Caco-2 (cell line): ENCODE data around the gene PAPPA2. TPM values are rescaled to one million over a fixed set of nuclear protein-coding genes. Genes with fewer than 3 reads are reported as not detected.

Experiments
- BruUV-seq: library from RNA; stranded (reverse); fragments of 400-500 nt; replicated peaks from 2 replicates; lab custom pipeline; 2021; lab: Mats Ljungman, UMichigan
- CTCF ChIA-PET: fragments of 300-600 bp; sonication (Branson Sonifier 250); formaldehyde crosslinking; loops from one replicate; lab custom pipeline; 2022; ENCODE audit warnings: antibody characterized with exemption; lab: Charles Lee
- POLR2A ChIA-PET: fragments of 300-600 bp; sonication (Branson Sonifier 250); formaldehyde crosslinking; loops from one replicate; lab custom pipeline; 2022; ENCODE audit warnings: antibody characterized with exemption; lab: Charles Lee
- DNase-seq, 2 experiments: peaks; one replicate each; pipeline versions ENCODE4 v3.0.0 to v3.0.0-alpha.2; 2020 to 2022
- H3K27me3 ChIP-seq: replicated peaks from 2 replicates; pipeline ENCODE4 v1.6.0; 2011; ENCODE audit warnings: low read length; ENCODE audit not compliant: control insufficient read depth, insufficient read depth
- H3K36me3 ChIP-seq: 2 replicates; pipeline ENCODE4 v1.5.1; 2011; ENCODE audit warnings: low read length; ENCODE audit not compliant: control insufficient read depth, insufficient read depth
- H3K4me1 ChIP-seq: fragments of 250-450 bp; sonication (Bioruptor Pico); 2 replicates; pipeline ENCODE4 v1.5.1; 2020; ENCODE audit warnings: mild to moderate bottlenecking
- H3K4me3 ChIP-seq: 2 replicates; pipeline ENCODE4 v1.5.1; 2011; ENCODE audit warnings: low read depth, mild to moderate bottlenecking, control low read depth, low read length
- H3K9me3 ChIP-seq: fragments of 250-450 bp; sonication (Bioruptor Pico); 2 replicates; pipeline ENCODE4 v1.5.1; 2020; ENCODE audit warnings: mild to moderate bottlenecking, moderate library complexity
- H3K27ac Mint-ChIP-seq: one replicate; pipeline ENCODE4 v1.8.0; 2022; ENCODE audit warnings: mixed read lengths; ENCODE audit not compliant: unreplicated experiment
- H3K27me3 Mint-ChIP-seq: one replicate; pipeline ENCODE4 v1.8.0; 2022; ENCODE audit warnings: mixed read lengths; ENCODE audit not compliant: insufficient read depth, unreplicated experiment
- H3K36me3 Mint-ChIP-seq: one replicate; pipeline ENCODE4 v1.8.0; 2022; ENCODE audit warnings: mild to moderate bottlenecking, mixed read lengths; ENCODE audit not compliant: insufficient read depth, unreplicated experiment
- H3K4me1 Mint-ChIP-seq: one replicate; pipeline ENCODE4 v1.8.0; 2022; ENCODE audit warnings: low read depth, mixed read lengths; ENCODE audit not compliant: unreplicated experiment
- H3K4me3 Mint-ChIP-seq: one replicate; pipeline ENCODE4 v1.8.0; 2022; ENCODE audit warnings: mild to moderate bottlenecking, moderate library complexity, mixed read lengths; ENCODE audit not compliant: unreplicated experiment
- H3K9me3 Mint-ChIP-seq: one replicate; pipeline ENCODE4 v1.8.0; 2022; ENCODE audit warnings: mixed read lengths; ENCODE audit not compliant: unreplicated experiment
- intact Hi-C: fragments of 100-400 bp; cut with micrococcal nuclease; formaldehyde crosslinking; loops from one replicate; pipeline ENCODE4 v1.10.0; 2022; ENCODE audit not compliant: unreplicated experiment
- total RNA-seq: library from RNA; stranded (reverse); gene quantifications from 2 replicates; pipeline ENCODE4 v1.2.3, GENCODE V29; 2022
- TF ChIP-seq, protein P1 (sequence below), 2 experiments: fragments of 200-600 bp in 1 of 2; IDR thresholded peaks; 1 replicate in 1 of 2; 2 replicates in 1 of 2; pipeline versions ENCODE4 v1.5.1 to v1.8.0; 2011 to 2022; ENCODE audit warnings: antibody characterized with exemption in 1 of 2, control low read depth in 1 of 2, inconsistent platforms in 1 of 2, low read depth in 1 of 2, low read length in 1 of 2, mild to moderate bottlenecking in 1 of 2, moderate library complexity in 1 of 2; ENCODE audit not compliant: insufficient read depth in 1 of 2, severe bottlenecking in 1 of 2, unreplicated experiment in 1 of 2

Gene PAPPA2
- total RNA-seq, 1 experiment from 2014 or later: 0.18 TPM

DNA sequence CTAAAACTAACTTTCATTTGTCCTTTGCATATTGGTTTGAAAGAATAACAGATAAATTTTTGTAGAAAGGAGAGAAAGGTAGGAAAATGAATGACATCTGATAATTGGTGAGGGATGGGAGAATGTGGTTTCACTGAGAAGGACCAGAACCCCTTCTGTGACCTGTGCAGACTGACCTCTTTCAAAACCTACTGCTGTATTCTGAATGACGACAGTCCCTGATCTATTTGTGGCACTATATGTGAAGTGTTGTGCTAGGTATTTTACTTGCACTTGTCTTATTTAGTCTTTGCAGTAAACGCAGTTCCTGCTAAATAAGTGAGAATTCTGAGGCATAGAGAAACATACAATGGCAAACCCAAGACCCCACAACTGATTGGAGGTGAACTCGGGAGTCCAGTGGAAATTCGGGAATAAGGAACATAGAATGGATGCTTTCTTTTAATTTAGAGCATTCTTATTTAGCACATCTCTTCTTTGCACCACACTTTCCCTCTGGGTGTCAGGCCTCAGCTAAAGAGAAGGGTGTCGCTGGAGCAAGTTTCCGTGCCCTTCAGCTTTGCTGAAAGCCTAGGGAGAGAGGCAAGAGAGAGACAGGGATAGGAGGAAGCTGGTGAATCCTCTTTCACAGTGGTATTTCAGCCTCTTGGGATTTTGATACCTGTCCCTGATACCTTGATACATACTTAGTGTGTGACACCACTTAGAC lies 230.2 kb downstream of the PAPPA2 start:
- ChIA-PET CTCF (no interaction called here), POLR2A (no interaction called here)
- Histone ChIP-seq H3K36me3 (no peaks in the 10 kb centered on the region), H3K27me3 (no peaks in the 10 kb centered on the region), H3K4me3 (no peak overlapping the region), H3K9me3 (no peaks in the 10 kb centered on the region), H3K4me1 (no peaks in the 10 kb centered on the region)
- H3K27ac Mint-ChIP-seq: no peak overlapping the region
- no peaks in the 10 kb centered on the region for H3K36me3 Mint-ChIP-seq
- H3K4me3 Mint-ChIP-seq: no peak overlapping the region
- H3K27me3 Mint-ChIP-seq: peaks cover 14% of the 10 kb centered on the region
- DNase-seq: no peak
- TF ChIP-seq, protein P1, sequence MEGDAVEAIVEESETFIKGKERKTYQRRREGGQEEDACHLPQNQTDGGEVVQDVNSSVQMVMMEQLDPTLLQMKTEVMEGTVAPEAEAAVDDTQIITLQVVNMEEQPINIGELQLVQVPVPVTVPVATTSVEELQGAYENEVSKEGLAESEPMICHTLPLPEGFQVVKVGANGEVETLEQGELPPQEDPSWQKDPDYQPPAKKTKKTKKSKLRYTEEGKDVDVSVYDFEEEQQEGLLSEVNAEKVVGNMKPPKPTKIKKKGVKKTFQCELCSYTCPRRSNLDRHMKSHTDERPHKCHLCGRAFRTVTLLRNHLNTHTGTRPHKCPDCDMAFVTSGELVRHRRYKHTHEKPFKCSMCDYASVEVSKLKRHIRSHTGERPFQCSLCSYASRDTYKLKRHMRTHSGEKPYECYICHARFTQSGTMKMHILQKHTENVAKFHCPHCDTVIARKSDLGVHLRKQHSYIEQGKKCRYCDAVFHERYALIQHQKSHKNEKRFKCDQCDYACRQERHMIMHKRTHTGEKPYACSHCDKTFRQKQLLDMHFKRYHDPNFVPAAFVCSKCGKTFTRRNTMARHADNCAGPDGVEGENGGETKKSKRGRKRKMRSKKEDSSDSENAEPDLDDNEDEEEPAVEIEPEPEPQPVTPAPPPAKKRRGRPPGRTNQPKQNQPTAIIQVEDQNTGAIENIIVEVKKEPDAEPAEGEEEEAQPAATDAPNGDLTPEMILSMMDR (IDR thresholded peaks at IDR 0.05; ENCODE audit: insufficient read depth in 1 of 2, low read depth in 1 of 2, low read length in 1 of 2, severe bottlenecking in 1 of 2, unreplicated experiment in 1 of 2): no peak
- no peaks in the 10 kb centered on the region for H3K9me3 Mint-ChIP-seq
- no peaks in the 10 kb centered on the region for H3K4me1 Mint-ChIP-seq
- intact Hi-C loops: no loop called here
- BruUV-seq: no TSS peak

GRCh38 chr1:176693697-176694329 lies 230.8 kb downstream of the PAPPA2 start:
- H3K9me3 ChIP-seq: no peaks in the 10 kb centered on the region
- no peak overlapping the region for H3K4me3 Mint-ChIP-seq
- no peak for DNase-seq
- intact Hi-C loops: no loop called here
- H3K4me1 ChIP-seq: no peaks in the 10 kb centered on the region
- H3K36me3 Mint-ChIP-seq: no peaks in the 10 kb centered on the region
- no peak overlapping the region for H3K27ac Mint-ChIP-seq
- BruUV-seq: no TSS peak
- no peaks in the 10 kb centered on the region for H3K4me1 Mint-ChIP-seq
- no peaks in the 10 kb centered on the region for H3K36me3 ChIP-seq
- H3K4me3 ChIP-seq: no peak overlapping the region
- POLR2A ChIA-PET: no interaction called here
- H3K27me3 Mint-ChIP-seq: peaks cover 14% of the 10 kb centered on the region
- H3K27me3 ChIP-seq: no peaks in the 10 kb centered on the region
- TF ChIP-seq, protein P1 (IDR thresholded peaks at IDR 0.05; ENCODE audit: insufficient read depth in 1 of 2, low read depth in 1 of 2, low read length in 1 of 2, severe bottlenecking in 1 of 2, unreplicated experiment in 1 of 2): no peak
- CTCF ChIA-PET: no interaction called here
- no peaks in the 10 kb centered on the region for H3K9me3 Mint-ChIP-seq

GRCh38 chr1:176694713-176695112 lies 231.7 kb downstream of the PAPPA2 start:
- intact Hi-C loops: no loop called here

More at GRCh38 chr1:176694713-176695112, 231.7 kb downstream of the PAPPA2 start:
- no peaks in the 10 kb centered on the region for H3K27me3 ChIP-seq
- no peak overlapping the region for H3K4me3 ChIP-seq
- no peaks in the 10 kb centered on the region for H3K9me3 Mint-ChIP-seq
- no peaks in the 10 kb centered on the region for H3K36me3 ChIP-seq
- no TSS peak for BruUV-seq
- H3K27me3 Mint-ChIP-seq: peaks cover 14% of the 10 kb centered on the region
- ChIA-PET CTCF (no interaction called here), POLR2A (no interaction called here)
- H3K4me1 ChIP-seq: no peaks in the 10 kb centered on the region
- H3K36me3 Mint-ChIP-seq: no peaks in the 10 kb centered on the region
- no peaks in the 10 kb centered on the region for H3K9me3 ChIP-seq
- DNase-seq: no peak
- TF ChIP-seq, protein P1 (IDR thresholded peaks at IDR 0.05; ENCODE audit: insufficient read depth in 1 of 2, low read depth in 1 of 2, low read length in 1 of 2, severe bottlenecking in 1 of 2, unreplicated experiment in 1 of 2): no peak
- H3K4me1 Mint-ChIP-seq: no peaks in the 10 kb centered on the region
- no peak overlapping the region for H3K4me3 Mint-ChIP-seq
- no peak overlapping the region for H3K27ac Mint-ChIP-seq
